K562 (cell line): ENCODE measurements around the gene ING5. TPM values are rescaled to one million over a fixed set of nuclear protein-coding genes. Genes with fewer than 3 reads are reported as not detected.

Experiments
- COPS2 ChIP-seq: fragments of 450-650 bp; conservative IDR thresholded peaks from 2 replicates; pipeline ENCODE4 v1.6.1; 2016; ENCODE audit warnings: mild to moderate bottlenecking, moderate library complexity
- FIP1L1 ChIP-seq: fragments of 200-400 bp; formaldehyde crosslinking; IDR thresholded peaks from 2 replicates; pipeline ENCODE4 v1.6.1; 2018; ENCODE audit warnings: mild to moderate bottlenecking, low read depth, low read length; ENCODE audit not compliant: poor library complexity, severe bottlenecking
- GABPB1 ChIP-seq: sonication (generic); formaldehyde crosslinking; IDR thresholded peaks from 2 replicates; pipeline ENCODE4 v1.8.0; 2022; ENCODE audit warnings: mild to moderate bottlenecking, missing genetic modification reagents
- HDAC1 ChIP-seq, 2 experiments: fragments of 450-650 bp; IDR thresholded peaks; 2 replicates each; pipeline ENCODE4 v1.6.1; 2016 to 2017; ENCODE audit warnings: inconsistent platforms in 1 of 2, mild to moderate bottlenecking in 1 of 2, moderate library complexity in 1 of 2
- HDAC2 ChIP-seq: fragments of 450-650 bp; IDR thresholded peaks from 2 replicates; pipeline ENCODE4 v1.6.1; 2016; ENCODE audit warnings: mild to moderate bottlenecking
- MYC ChIP-seq, 2 experiments: fragments of 250-450 bp in 1 of 2; sonication (Bioruptor Pico) in 1 of 2; IDR thresholded peaks; 2 replicates each; pipeline versions ENCODE4 v1.5.1 to v1.6.1; 2012 to 2021; ENCODE audit warnings: low read depth in 2 of 2, borderline replicate concordance in 1 of 2, improper control_type of control experiment in 1 of 2, low read length in 1 of 2, mild to moderate bottlenecking in 1 of 2, moderate library complexity in 1 of 2
- NONO ChIP-seq, 2 experiments: fragments of 200-400 bp in 1 of 2; fragments of 450-650 bp in 1 of 2; formaldehyde crosslinking in 1 of 2; IDR thresholded peaks; 2 replicates each; pipeline ENCODE4 v1.6.1; 2017; ENCODE audit warnings: low read depth in 2 of 2, mild to moderate bottlenecking in 2 of 2, moderate library complexity in 2 of 2, low read length in 1 of 2
- NRF1 ChIP-seq, 2 experiments: fragments of 450-650 bp; IDR thresholded peaks in 1 of 2; conservative IDR thresholded peaks in 1 of 2; 2 replicates each; pipeline ENCODE4 v1.6.1; 2014; ENCODE audit warnings: mild to moderate bottlenecking in 2 of 2
- RB1 ChIP-seq: fragments of 450-650 bp; IDR thresholded peaks from 2 replicates; pipeline ENCODE4 v1.6.1; 2017; ENCODE audit warnings: low read depth, mild to moderate bottlenecking
- RBM25 ChIP-seq: fragments of 200-400 bp; formaldehyde crosslinking; IDR thresholded peaks from 2 replicates; pipeline ENCODE4 v1.6.1; 2018; ENCODE audit warnings: low read length, low read depth, moderate library complexity; ENCODE audit not compliant: severe bottlenecking
- SIN3B ChIP-seq: fragments of 450-650 bp; IDR thresholded peaks from 2 replicates; pipeline ENCODE4 v1.6.1; 2017; ENCODE audit warnings: low read depth, mild to moderate bottlenecking, moderate library complexity
- SMAD3 ChIP-seq: fragments of 450-650 bp; formaldehyde crosslinking; conservative IDR thresholded peaks from 2 replicates; pipeline ENCODE4 v1.4.0; 2020; ENCODE audit warnings: mild to moderate bottlenecking
- TCFL5 ChIP-seq: fragments of 250-450 bp; sonication (Bioruptor Pico); conservative IDR thresholded peaks from 2 replicates; pipeline ENCODE4 v1.6.1; 2021; ENCODE audit warnings: mild to moderate bottlenecking, moderate library complexity, matching md5 sums
- ZBTB8A ChIP-seq: fragments of 450-650 bp; IDR thresholded peaks from 2 replicates; pipeline ENCODE4 v1.6.1; 2018; ENCODE audit warnings: mild to moderate bottlenecking, moderate library complexity; ENCODE audit not compliant: partially characterized antibody
- ZNF143 ChIP-seq: sonication (generic); formaldehyde crosslinking; IDR thresholded peaks from 2 replicates; pipeline ENCODE4 v1.9.0; 2022; ENCODE audit warnings: mild to moderate bottlenecking, missing genetic modification reagents
- polyA plus RNA-seq, 8 experiments: library from polyadenylated mRNA; depleted of rRNA in 4 of 8; stranded (reverse) in 5 of 8; unstranded in 3 of 8; fragments of >200 nt; fragmentation: Nextera tagmentation in 2 of 8; fragmentation: Illumina TruSeq in 1 of 8; extraction: Ambion mirVana in 2 of 8; extraction: Trizol in 1 of 8; gene quantifications; 2 replicates each; pipeline versions ENCODE4 v1.2.1 to v1.2.3, GENCODE V29; 2011 to 2014; ENCODE audit warnings: inconsistent platforms in 1 of 8, missing spikeins in 1 of 8
- total RNA-seq, 7 experiments: library from RNA; depleted of rRNA in 6 of 7; stranded (reverse); fragments of >200 nt in 6 of 7; fragmentation: Illumina TruSeq in 2 of 7; extraction: Trizol in 2 of 7; gene quantifications; 2 replicates each; pipeline versions ENCODE4 v1.2.1 to v1.2.3, GENCODE V29; 2011 to 2021; ENCODE audit warnings: low replicate concordance in 1 of 7
- TF ChIP-seq, protein P1 (sequence below), 2 experiments: fragments of 200-800 bp in 1 of 2; sonication (Bioruptor generic) in 1 of 2; sonication (generic) in 1 of 2; formaldehyde crosslinking in 1 of 2; IDR thresholded peaks in 1 of 2; conservative IDR thresholded peaks in 1 of 2; 2 replicates each; pipeline versions ENCODE4 v1.5.0 to v1.6.1; 2016 to 2020; ENCODE audit warnings: missing compliant biosample characterization in 1 of 2, missing genetic modification characterization in 1 of 2, missing genetic modification reagents in 1 of 2
- TF ChIP-seq, protein P2 (sequence below): conservative IDR thresholded peaks from 2 replicates; pipeline ENCODE4 v1.6.1; 2011; ENCODE audit warnings: low read depth, mild to moderate bottlenecking, low read length; ENCODE audit not compliant: control insufficient read depth
- TF ChIP-seq, protein P3 (sequence below): sonication (generic); formaldehyde crosslinking; IDR thresholded peaks from 2 replicates; pipeline ENCODE4 v1.8.0; 2022; ENCODE audit warnings: mild to moderate bottlenecking, missing genetic modification reagents

The ING5 gene
- total and polyA plus RNA-seq, 9 of the 15 experiments (the other 6 are each of a cell fraction or from before 2014, with no cell fraction given), result 10.4 to 53.3 (median 27.9) TPM

DNA sequence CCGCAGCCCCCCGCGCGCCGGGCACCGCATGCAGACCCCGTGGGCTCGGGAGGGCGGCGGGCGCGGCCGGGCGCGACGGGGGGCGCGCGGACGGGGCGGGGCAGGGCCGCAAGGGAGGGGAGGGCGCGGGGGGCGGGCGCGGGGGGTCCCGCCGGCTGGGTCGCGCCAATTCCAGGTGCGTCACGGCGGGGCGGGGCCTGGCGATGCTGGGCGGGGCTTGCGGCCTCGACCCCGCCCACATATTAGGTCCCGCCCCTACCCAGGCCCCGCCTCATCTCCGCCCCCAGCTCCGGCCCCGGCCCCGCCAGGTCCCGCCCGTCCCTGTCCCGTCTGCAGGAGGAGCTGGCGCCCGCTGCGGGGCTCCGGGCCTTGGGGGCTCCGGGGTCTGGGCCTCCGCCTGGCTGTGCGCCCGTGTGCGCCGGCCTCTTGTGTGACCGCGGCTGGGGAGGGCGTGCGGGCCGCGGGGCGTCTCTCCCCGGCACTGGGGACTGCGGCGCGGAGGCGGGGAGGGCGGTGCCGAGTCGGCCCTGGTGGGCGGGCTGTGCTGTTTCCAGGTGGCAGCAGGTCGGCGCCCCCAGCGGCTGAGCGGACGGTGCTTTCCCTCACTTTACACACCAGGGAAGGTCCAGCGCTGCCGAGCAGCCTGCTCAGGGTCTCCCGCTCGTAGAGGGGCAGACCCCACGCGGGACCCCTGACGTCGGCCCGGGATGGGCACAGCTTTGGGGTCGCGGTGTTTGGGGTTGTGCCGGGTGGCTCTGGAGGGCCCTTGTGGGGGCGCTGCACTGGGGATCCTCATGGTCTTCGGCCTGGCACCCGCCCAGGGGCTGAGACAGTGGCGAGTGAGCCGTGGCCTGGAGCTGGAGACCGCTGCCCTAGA is 554 bp downstream of the ING5 start (continued):
- TF ChIP-seq, protein P1, sequence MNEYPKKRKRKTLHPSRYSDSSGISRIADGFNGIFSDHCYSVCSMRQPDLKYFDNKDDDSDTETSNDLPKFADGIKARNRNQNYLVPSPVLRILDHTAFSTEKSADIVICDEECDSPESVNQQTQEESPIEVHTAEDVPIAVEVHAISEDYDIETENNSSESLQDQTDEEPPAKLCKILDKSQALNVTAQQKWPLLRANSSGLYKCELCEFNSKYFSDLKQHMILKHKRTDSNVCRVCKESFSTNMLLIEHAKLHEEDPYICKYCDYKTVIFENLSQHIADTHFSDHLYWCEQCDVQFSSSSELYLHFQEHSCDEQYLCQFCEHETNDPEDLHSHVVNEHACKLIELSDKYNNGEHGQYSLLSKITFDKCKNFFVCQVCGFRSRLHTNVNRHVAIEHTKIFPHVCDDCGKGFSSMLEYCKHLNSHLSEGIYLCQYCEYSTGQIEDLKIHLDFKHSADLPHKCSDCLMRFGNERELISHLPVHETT (CRISPR knock-in tag; conservative IDR thresholded peaks at IDR 0.05 in 1 of 2, IDR thresholded peaks at IDR 0.05 in 1 of 2), result peak in 1 of 2 experiments; percentile 81; a peak in 1 of 4 replicates
- TF ChIP-seq ZNF143 (CRISPR knock-in tag), result no peak
- TF ChIP-seq, protein P2, sequence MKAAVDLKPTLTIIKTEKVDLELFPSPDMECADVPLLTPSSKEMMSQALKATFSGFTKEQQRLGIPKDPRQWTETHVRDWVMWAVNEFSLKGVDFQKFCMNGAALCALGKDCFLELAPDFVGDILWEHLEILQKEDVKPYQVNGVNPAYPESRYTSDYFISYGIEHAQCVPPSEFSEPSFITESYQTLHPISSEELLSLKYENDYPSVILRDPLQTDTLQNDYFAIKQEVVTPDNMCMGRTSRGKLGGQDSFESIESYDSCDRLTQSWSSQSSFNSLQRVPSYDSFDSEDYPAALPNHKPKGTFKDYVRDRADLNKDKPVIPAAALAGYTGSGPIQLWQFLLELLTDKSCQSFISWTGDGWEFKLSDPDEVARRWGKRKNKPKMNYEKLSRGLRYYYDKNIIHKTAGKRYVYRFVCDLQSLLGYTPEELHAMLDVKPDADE, result 0 out of 2 replicates have a peak, but pooled peaks have one; percentile 37
- TF ChIP-seq SMAD3 (CRISPR knock-in tag), result no peak
- peak; percentile 35 for TF ChIP-seq FIP1L1
- TF ChIP-seq NONO (IDR thresholded peaks at IDR 0.05; ENCODE audit: low read depth in 2 of 2, low read length in 1 of 2), result 0 out of 4 replicates have a peak, but pooled peaks of 1 of the 2 experiments have one; percentile 27
- 0 out of 2 replicates have a peak, but pooled peaks have one; percentile 23 for TF ChIP-seq GABPB1 (CRISPR knock-in tag)
- TF ChIP-seq, protein P3, sequence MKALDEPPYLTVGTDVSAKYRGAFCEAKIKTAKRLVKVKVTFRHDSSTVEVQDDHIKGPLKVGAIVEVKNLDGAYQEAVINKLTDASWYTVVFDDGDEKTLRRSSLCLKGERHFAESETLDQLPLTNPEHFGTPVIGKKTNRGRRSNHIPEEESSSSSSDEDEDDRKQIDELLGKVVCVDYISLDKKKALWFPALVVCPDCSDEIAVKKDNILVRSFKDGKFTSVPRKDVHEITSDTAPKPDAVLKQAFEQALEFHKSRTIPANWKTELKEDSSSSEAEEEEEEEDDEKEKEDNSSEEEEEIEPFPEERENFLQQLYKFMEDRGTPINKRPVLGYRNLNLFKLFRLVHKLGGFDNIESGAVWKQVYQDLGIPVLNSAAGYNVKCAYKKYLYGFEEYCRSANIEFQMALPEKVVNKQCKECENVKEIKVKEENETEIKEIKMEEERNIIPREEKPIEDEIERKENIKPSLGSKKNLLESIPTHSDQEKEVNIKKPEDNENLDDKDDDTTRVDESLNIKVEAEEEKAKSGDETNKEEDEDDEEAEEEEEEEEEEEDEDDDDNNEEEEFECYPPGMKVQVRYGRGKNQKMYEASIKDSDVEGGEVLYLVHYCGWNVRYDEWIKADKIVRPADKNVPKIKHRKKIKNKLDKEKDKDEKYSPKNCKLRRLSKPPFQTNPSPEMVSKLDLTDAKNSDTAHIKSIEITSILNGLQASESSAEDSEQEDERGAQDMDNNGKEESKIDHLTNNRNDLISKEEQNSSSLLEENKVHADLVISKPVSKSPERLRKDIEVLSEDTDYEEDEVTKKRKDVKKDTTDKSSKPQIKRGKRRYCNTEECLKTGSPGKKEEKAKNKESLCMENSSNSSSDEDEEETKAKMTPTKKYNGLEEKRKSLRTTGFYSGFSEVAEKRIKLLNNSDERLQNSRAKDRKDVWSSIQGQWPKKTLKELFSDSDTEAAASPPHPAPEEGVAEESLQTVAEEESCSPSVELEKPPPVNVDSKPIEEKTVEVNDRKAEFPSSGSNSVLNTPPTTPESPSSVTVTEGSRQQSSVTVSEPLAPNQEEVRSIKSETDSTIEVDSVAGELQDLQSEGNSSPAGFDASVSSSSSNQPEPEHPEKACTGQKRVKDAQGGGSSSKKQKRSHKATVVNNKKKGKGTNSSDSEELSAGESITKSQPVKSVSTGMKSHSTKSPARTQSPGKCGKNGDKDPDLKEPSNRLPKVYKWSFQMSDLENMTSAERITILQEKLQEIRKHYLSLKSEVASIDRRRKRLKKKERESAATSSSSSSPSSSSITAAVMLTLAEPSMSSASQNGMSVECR (CRISPR knock-in tag), result peak; percentile 63
- 0 out of 2 replicates have a peak, but pooled peaks have one; percentile 29 for TF ChIP-seq HDAC2
- TF ChIP-seq SIN3B, result 0 out of 2 replicates have a peak, but pooled peaks have one; percentile 15
- TF ChIP-seq HDAC1 (IDR thresholded peaks at IDR 0.05), result 0 out of 4 replicates have a peak, but pooled peaks of 1 of the 2 experiments have one; percentile 21
- TF ChIP-seq ZBTB8A, result no peak
- peak; percentile 28; the same call in 1 of the 2 replicates for TF ChIP-seq MYC (IDR thresholded peaks at IDR 0.05; ENCODE audit: low read depth, low read length)
- TF ChIP-seq MYC (CRISPR knock-in tag; IDR thresholded peaks at IDR 0.05; ENCODE audit: borderline replicate concordance, low read depth), result no peak
- no peak for TF ChIP-seq RBM25
- TF ChIP-seq NRF1 (conservative IDR thresholded peaks at IDR 0.05 in 1 of 2, IDR thresholded peaks at IDR 0.05 in 1 of 2), result peak in 1 of 2 experiments; percentile 34; a peak in 1 of 4 replicates
- no peak for TF ChIP-seq COPS2
- no peak for TF ChIP-seq TCFL5 (CRISPR knock-in tag)
- TF ChIP-seq RB1, result peak; percentile 60; the same call in 1 of the 2 replicates
